IMR-90 (cell line): Measurements from ENCODE around the gene CDC42EP4. TPM values are rescaled to one million over a fixed set of nuclear protein-coding genes. Genes with fewer than 3 reads are reported as not detected.
A peak's percentile ranks its signal among the peaks of the same experiment; 100 is the strongest.

ENCODE experiments used
- ATAC-seq: fragments of 200-7000 bp; cut with Tn5 transposase; 2 replicates; pipeline ENCODE4 v1.9.1; 2020; ENCODE audit warnings: low read depth, mild to moderate bottlenecking, moderate library complexity
- BruUV-seq: library from RNA; stranded (reverse); fragments of 400-500 nt; replicated peaks from 2 replicates; lab custom pipeline; 2021; lab: Mats Ljungman, UMichigan
- CTCF ChIA-PET: fragments of 300-600 bp; formaldehyde crosslinking; extraction: SDS; loops from one replicate; lab custom pipeline; 2021; ENCODE audit warnings: antibody characterized with exemption; lab: Yijun Ruan, JAX
- POLR2A ChIA-PET: fragments of 300-600 bp; sonication (Branson Sonifier 250); formaldehyde crosslinking; loops from one replicate; lab custom pipeline; 2022; ENCODE audit warnings: antibody characterized with exemption; ENCODE audit not compliant: unreplicated experiment; lab: Charles Lee
- DNase-seq: peaks from one replicate; pipeline ENCODE4 v3.0.0; 2013
- H2AFZ ChIP-seq: replicated peaks from 2 replicates; pipeline ENCODE3; 2013; ENCODE audit warnings: low read length, mild to moderate bottlenecking; ENCODE audit not compliant: poor library complexity
- H2AK5ac ChIP-seq: 2 replicates; pipeline ENCODE4 v1.6.1; 2013; ENCODE audit warnings: low read depth, low read length, inconsistent platforms
- H2AK9ac ChIP-seq: replicated peaks from 2 replicates; pipeline ENCODE3; 2013; ENCODE audit warnings: mild to moderate bottlenecking, low read depth, low read length, moderate library complexity; ENCODE audit not compliant: poor library complexity
- H2BK120ac ChIP-seq: 2 replicates; pipeline ENCODE4 v1.6.1; 2013; ENCODE audit warnings: low read depth, low read length, inconsistent platforms
- H2BK15ac ChIP-seq: 3 replicates; pipeline ENCODE4 v1.6.1; 2013; ENCODE audit warnings: low read depth, low read length, inconsistent platforms
- H2BK20ac ChIP-seq: 2 replicates; pipeline ENCODE4 v1.6.1; 2013; ENCODE audit warnings: low read depth, mild to moderate bottlenecking, inconsistent platforms, low read length, moderate library complexity
- H2BK5ac ChIP-seq: 2 replicates; pipeline ENCODE4 v1.6.1; 2013; ENCODE audit warnings: mild to moderate bottlenecking, low read depth, low read length, inconsistent platforms; ENCODE audit not compliant: poor library complexity, severe bottlenecking
- H3K14ac ChIP-seq: replicated peaks from 2 replicates; pipeline ENCODE4 v1.6.1; 2013; ENCODE audit warnings: low read depth, low read length, inconsistent platforms
- H3K18ac ChIP-seq: 2 replicates; pipeline ENCODE4 v1.6.1; 2013; ENCODE audit warnings: low read depth, low read length, control low read depth
- H3K23ac ChIP-seq: 2 replicates; pipeline ENCODE4 v1.6.1; 2013; ENCODE audit warnings: low read depth, low read length, inconsistent platforms
- H3K27ac ChIP-seq: 2 replicates; pipeline ENCODE4 v1.5.1; 2013; ENCODE audit warnings: mild to moderate bottlenecking, control low read depth, low read length; ENCODE audit not compliant: insufficient read depth
- H3K27me3 ChIP-seq: 2 replicates; pipeline ENCODE4 v1.6.1; 2013; ENCODE audit warnings: low read length; ENCODE audit not compliant: control insufficient read depth, insufficient read depth
- H3K36me3 ChIP-seq: 2 replicates; pipeline ENCODE4 v1.6.1; 2013; ENCODE audit warnings: low read length, mixed read lengths; ENCODE audit not compliant: control insufficient read depth, insufficient read depth
- H3K4ac ChIP-seq: 2 replicates; pipeline ENCODE4 v1.6.1; 2013; ENCODE audit warnings: low read depth, low read length, inconsistent platforms
- H3K4me1 ChIP-seq: 2 replicates; pipeline ENCODE4 v1.6.1; 2013; ENCODE audit warnings: low read length, mixed read lengths; ENCODE audit not compliant: control insufficient read depth, insufficient read depth
- H3K4me2 ChIP-seq: 2 replicates; pipeline ENCODE4 v1.6.1; 2013; ENCODE audit warnings: low read depth, mild to moderate bottlenecking, control low read depth, low read length, moderate library complexity
- H3K4me3 ChIP-seq: 2 replicates; pipeline ENCODE4 v1.5.1; 2013; ENCODE audit warnings: low read depth, mild to moderate bottlenecking, control low read depth, low read length, moderate library complexity; ENCODE audit not compliant: insufficient read depth
- H3K56ac ChIP-seq: 2 replicates; pipeline ENCODE4 v1.6.1; 2013; ENCODE audit warnings: low read length, inconsistent platforms; ENCODE audit not compliant: insufficient read depth; ENCODE audit errors: extremely low read depth
- H3K79me1 ChIP-seq, 2 experiments: 2 replicates each; pipeline ENCODE4 v1.6.1; 2013; ENCODE audit warnings: low read length in 2 of 2, inconsistent platforms in 1 of 2, low read depth in 1 of 2
- H3K9ac ChIP-seq: 2 replicates; pipeline ENCODE4 v1.6.1; 2013; ENCODE audit warnings: low read depth, low read length, control low read depth
- H3K9me1 ChIP-seq: 2 replicates; pipeline ENCODE4 v1.6.1; 2013; ENCODE audit warnings: low read length, inconsistent platforms; ENCODE audit not compliant: insufficient read depth
- H3K9me3 ChIP-seq: 2 replicates; pipeline ENCODE4 v1.6.1; 2013; ENCODE audit warnings: low read length; ENCODE audit not compliant: control insufficient read depth, insufficient read depth
- H4K20me1 ChIP-seq: 2 replicates; pipeline ENCODE4 v1.6.1; 2013; ENCODE audit warnings: low read length, inconsistent platforms; ENCODE audit not compliant: insufficient read depth
- H4K5ac ChIP-seq: 2 replicates; pipeline ENCODE4 v1.6.1; 2013; ENCODE audit warnings: mild to moderate bottlenecking, low read depth, low read length, control low read depth
- H4K8ac ChIP-seq, 2 experiments: 2 replicates each; pipeline ENCODE4 v1.6.1; 2013; ENCODE audit warnings: low read depth in 2 of 2, low read length in 2 of 2, control low read depth in 1 of 2, inconsistent platforms in 1 of 2
- H4K91ac ChIP-seq: 2 replicates; pipeline ENCODE4 v1.6.1; 2013; ENCODE audit warnings: low read depth, low read length, inconsistent platforms; ENCODE audit not compliant: insufficient read depth
- BHLHE40 ChIP-seq: fragments of 150-350 bp; IDR thresholded peaks from 2 replicates; pipeline ENCODE4 v1.6.1; 2016; ENCODE audit warnings: mild to moderate bottlenecking, low read depth, low read length
- FOS ChIP-seq: fragments of 150-350 bp; IDR thresholded peaks from 2 replicates; pipeline ENCODE4 v1.6.1; 2016; ENCODE audit warnings: low read depth, low read length
- MAFK ChIP-seq: IDR thresholded peaks from 2 replicates; pipeline ENCODE4 v1.6.1; 2012; ENCODE audit warnings: low read depth, low read length, improper control_type of control experiment
- MXI1 ChIP-seq: IDR thresholded peaks from 2 replicates; pipeline ENCODE4 v1.6.1; 2012; ENCODE audit warnings: low read depth, mild to moderate bottlenecking, low read length, moderate library complexity, borderline replicate concordance
- NFE2L2 ChIP-seq: fragments of 150-350 bp; IDR thresholded peaks from 2 replicates; pipeline ENCODE4 v1.6.1; 2016; ENCODE audit warnings: low read depth, mild to moderate bottlenecking, low read length
- POLR2A ChIP-seq: IDR thresholded peaks from 2 replicates; pipeline ENCODE4 v1.6.1; 2012; ENCODE audit warnings: mild to moderate bottlenecking, low read depth, low read length
- RAD21 ChIP-seq: IDR thresholded peaks from 2 replicates; pipeline ENCODE4 v1.6.1; 2012; ENCODE audit warnings: low read length, improper control_type of control experiment
- SMC3 ChIP-seq: fragments of 150-350 bp; IDR thresholded peaks from 2 replicates; pipeline ENCODE4 v1.6.1; 2016; ENCODE audit warnings: low read depth, mild to moderate bottlenecking, antibody characterized with exemption, low read length, moderate library complexity
- WGBS, 2 experiments: methylation state at CpG; one replicate each; pipeline versions ENCODE4 v1.1.5 to v1.1.7; 2013; ENCODE audit warnings: missing lambda C conversion rate in 2 of 2; ENCODE audit not compliant: insufficient read length in 1 of 2; ENCODE audit errors: extremely low coverage in 2 of 2; 5-methylcytosine and 5-hydroxymethylcytosine counted together
- dilution Hi-C: fragments of 300-500 bp; cut with HindIII; formaldehyde crosslinking; loops from one replicate; pipeline ENCODE4 v1.14.3; 2018; ENCODE audit warnings: low sequenced_read_pairs; ENCODE audit not compliant: unreplicated experiment
- in situ Hi-C: fragments of 300-500 bp; cut with MboI; formaldehyde crosslinking; loops from 3 replicates; pipeline ENCODE4 v1.14.3; 2019; ENCODE audit warnings: low sequenced_read_pairs, inconsistent platforms, mixed read lengths
- intact Hi-C: fragments of 100-400 bp; cut with micrococcal nuclease; formaldehyde crosslinking; loops from 2 replicates; pipeline ENCODE4 v1.10.0; 2022
- polyA plus RNA-seq, 3 experiments: library from polyadenylated mRNA; depleted of rRNA; stranded (reverse); fragments of >200 nt; gene quantifications; 2 replicates each; pipeline ENCODE4 v1.2.3, GENCODE V29; 2012; ENCODE audit warnings: low replicate concordance in 1 of 3
- total RNA-seq: library from RNA; depleted of rRNA; stranded (reverse); fragments of >200 nt; gene quantifications from 2 replicates; pipeline ENCODE4 v1.2.3, GENCODE V29; 2012
- TF ChIP-seq, protein P1 (sequence below): fragments of 150-350 bp; IDR thresholded peaks from 2 replicates; pipeline ENCODE4 v1.6.1; 2017; ENCODE audit warnings: mild to moderate bottlenecking, antibody characterized with exemption, low read length, low read depth

Gene CDC42EP4
- total and polyA plus RNA-seq, 2 of the 4 experiments (the other 2 are of a cell fraction) = 14.3 to 25.8 TPM

DNA sequence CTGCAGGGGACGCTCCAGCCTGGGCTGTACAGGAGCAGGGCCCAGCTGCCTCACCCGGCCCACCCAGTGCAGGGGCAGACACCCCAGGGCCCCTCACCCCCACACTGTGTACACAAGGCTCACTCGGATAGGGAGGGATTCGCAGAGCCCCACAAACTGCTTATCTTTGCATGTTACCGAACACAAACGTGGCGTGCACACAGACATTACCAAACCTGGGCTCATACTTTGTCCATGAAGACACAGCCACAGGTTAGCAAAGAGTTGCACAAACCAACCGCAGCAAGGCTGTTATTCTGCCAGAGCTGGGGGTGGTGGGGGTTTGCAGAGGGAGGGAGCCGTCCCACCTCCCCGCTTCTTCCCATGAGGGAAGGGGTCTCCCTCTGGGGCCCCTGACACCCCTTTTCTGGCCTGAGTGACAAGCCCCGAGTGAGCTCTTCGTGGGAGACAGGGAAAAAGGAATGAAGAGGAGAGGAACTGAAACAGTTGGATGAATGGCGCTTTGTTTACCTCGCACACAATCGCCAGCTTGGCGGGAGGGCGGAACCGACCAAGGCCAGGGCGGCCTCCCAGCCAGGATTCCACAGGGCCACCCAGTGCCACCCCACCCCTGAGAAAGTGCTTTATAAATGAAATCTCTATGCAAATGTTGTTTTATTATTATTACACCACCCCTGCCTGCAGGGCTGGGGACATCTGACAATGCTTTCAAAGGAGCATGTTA, 49.7 kb downstream of the CDC42EP4 start:
- no peak overlapping the region for H4K91ac ChIP-seq
- H4K20me1 ChIP-seq = no peaks in the 10 kb centered on the region
- no peak overlapping the region for H2AK9ac ChIP-seq
- no peak overlapping the region for H2BK120ac ChIP-seq
- no peak overlapping the region for H2BK20ac ChIP-seq
- no TSS peak for BruUV-seq
- H3K36me3 ChIP-seq = no peaks in the 10 kb centered on the region
- H3K9ac ChIP-seq = no peak overlapping the region
- POLR2A ChIA-PET = no interaction called here
- no peak overlapping the region for H2AK5ac ChIP-seq
- CTCF ChIA-PET = interaction anchor here (0.9 to 1.4 kb wide), 2 partner anchors 49 to 108 kb away, joined by 3 to 4 read pairs; no protein-coding TSS in a partner anchor
- H3K79me1 ChIP-seq = no peaks in the 10 kb centered on the region
- H4K8ac ChIP-seq = 0 out of 4 replicates have a peak overlapping the region, but pooled peaks of 1 of the 2 experiments have one; percentile 19
- H3K4me3 ChIP-seq = no peak overlapping the region
- H3K27ac ChIP-seq = no peak overlapping the region
- no peak overlapping the region for H3K23ac ChIP-seq
- H3K4ac ChIP-seq = no peak overlapping the region; the same call in 1 of the 2 replicates
- in situ Hi-C loops = loop anchor here (25.0 kb wide), 2 partner anchors 275 to 925 kb away; no protein-coding TSS in a partner anchor
- H3K9me1 ChIP-seq = peaks cover 3% of the 10 kb centered on the region; the same call in 1 of the 2 replicates
- H3K18ac ChIP-seq = no peak overlapping the region
- no peak overlapping the region; the same call in 1 of the 2 replicates for H4K5ac ChIP-seq
- H2BK15ac ChIP-seq = no peak overlapping the region
- no peak for DNase-seq
- ATAC-seq = no peak; the same call in 1 of the 2 replicates
- no peaks in the 10 kb centered on the region for H3K4me1 ChIP-seq
- no peaks in the 10 kb centered on the region for H3K9me3 ChIP-seq
- no peak overlapping the region for H2BK5ac ChIP-seq
- intact Hi-C loops = no loop called here
- TF ChIP-seq BHLHE40 (no peak), MXI1 (no peak), MAFK (no peak), POLR2A (no peak), NFE2L2 (no peak), SMC3 (no peak), FOS (no peak), RAD21 (no peak)
- TF ChIP-seq, protein P1, sequence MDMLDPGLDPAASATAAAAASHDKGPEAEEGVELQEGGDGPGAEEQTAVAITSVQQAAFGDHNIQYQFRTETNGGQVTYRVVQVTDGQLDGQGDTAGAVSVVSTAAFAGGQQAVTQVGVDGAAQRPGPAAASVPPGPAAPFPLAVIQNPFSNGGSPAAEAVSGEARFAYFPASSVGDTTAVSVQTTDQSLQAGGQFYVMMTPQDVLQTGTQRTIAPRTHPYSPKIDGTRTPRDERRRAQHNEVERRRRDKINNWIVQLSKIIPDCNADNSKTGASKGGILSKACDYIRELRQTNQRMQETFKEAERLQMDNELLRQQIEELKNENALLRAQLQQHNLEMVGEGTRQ = no peak
- WGBS, 2 experiments = 70% methylated on average over 2 of the region's 19 CpGs; no CpG with 5 or more reads in 1 of the 2 experiments
- peak overlapping the region; percentile 68 for H2AFZ ChIP-seq
- H3K4me2 ChIP-seq = no peak overlapping the region
- dilution Hi-C loops = no loop called here
- H3K14ac ChIP-seq = no peak overlapping the region
- no peak overlapping the region for H3K56ac ChIP-seq
- no peaks in the 10 kb centered on the region for H3K27me3 ChIP-seq
